Measurements from ENCODE around the gene GPC6. TPM values are rescaled to one million over a fixed set of nuclear protein-coding genes. Genes with fewer than 3 reads are reported as not detected.

The GPC6 gene
- total and polyA plus RNA-seq, 9 of the 15 experiments (the other 6 are each of a cell fraction or from before 2014, with no cell fraction given): under 0.01 to 0.20 (median 0.01) TPM; not detected in 4

- Histone ChIP-seq H3K4me3 (no peak overlapping the region), H4K20me1 (replicated peaks; ENCODE audit: control insufficient read depth, insufficient read depth, low read length) (no peaks in the 10 kb centered on the region), H3K27ac (ENCODE audit: extremely low read depth, low read depth, low read length) (no peak overlapping the region), H2AFZ (ENCODE audit: low read depth, low read length) (no peak overlapping the region), H3K4me2 (ENCODE audit: insufficient read depth, low read length) (no peak overlapping the region), H3K4me1 (replicated peaks in 1 of 2; ENCODE audit: control insufficient read depth in 2 of 2, insufficient read depth in 2 of 2, low read length in 2 of 2) (no peaks in the 10 kb centered on the region), H3K36me3 (ENCODE audit: control insufficient read depth, insufficient read depth, low read length) (no peaks in the 10 kb centered on the region), H3K9me3 (replicated peaks; ENCODE audit: control insufficient read depth, insufficient read depth, low read depth, low read length) (no peaks in the 10 kb centered on the region), H3K9me1 (ENCODE audit: control insufficient read depth, insufficient read depth, low read length) (no peaks in the 10 kb centered on the region), H3K9ac (ENCODE audit: insufficient read depth in 1 of 2, low read depth in 2 of 2, low read length in 2 of 2) (no peak overlapping the region), H3K27me3 (ENCODE audit: control insufficient read depth in 2 of 2, insufficient read depth in 2 of 2, low read length in 2 of 2) (no peaks in the 10 kb centered on the region), H3K79me2 (ENCODE audit: control insufficient read depth, insufficient read depth, low read length) (no peaks in the 10 kb centered on the region)
- ATAC-seq (no peak), DNase-seq (ENCODE audit: extremely low read depth in 1 of 4, low spot score in 3 of 4) (no peak), FAIRE-seq (no peak)
- ChIA-PET CTCF (ENCODE audit: low intra/inter-chr PET ratio) (no interaction called here), POLR2A (no interaction called here)
- TF ChIP-seq PTTG1 (tag; IDR thresholded peaks at IDR 0.05; ENCODE audit: low read depth) (no peak), IFI16 (CRISPR knock-in tag; IDR thresholded peaks at IDR 0.05) (no peak), ZZZ3 (IDR thresholded peaks at IDR 0.05) (no peak), TFE3 (CRISPR knock-in tag; IDR thresholded peaks at IDR 0.05) (no peak), NFIC (IDR thresholded peaks at IDR 0.05) (no peak), PHF20 (IDR thresholded peaks at IDR 0.05; ENCODE audit: partially characterized antibody) (no peak), SMC3 (conservative IDR thresholded peaks at IDR 0.05; ENCODE audit: insufficient read depth, low read depth, low read length) (no peak), TBP (optimal IDR thresholded peaks at IDR 0.05; ENCODE audit: low read depth, low read length) (no peak), ZNF766 (CRISPR knock-in tag; conservative IDR thresholded peaks at IDR 0.05) (no peak), ESRRB (CRISPR knock-in tag; IDR thresholded peaks at IDR 0.05; ENCODE audit: borderline replicate concordance) (no peak), SRSF7 (optimal IDR thresholded peaks at IDR 0.05; ENCODE audit: low read depth, low read length) (no peak)
- TF ChIP-seq, protein P1, sequence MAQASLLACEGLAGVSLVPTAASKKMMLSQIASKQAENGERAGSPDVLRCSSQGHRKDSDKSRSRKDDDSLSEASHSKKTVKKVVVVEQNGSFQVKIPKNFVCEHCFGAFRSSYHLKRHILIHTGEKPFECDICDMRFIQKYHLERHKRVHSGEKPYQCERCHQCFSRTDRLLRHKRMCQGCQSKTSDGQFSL (CRISPR knock-in tag; IDR thresholded peaks at IDR 0.05): no peak
- TF ChIP-seq, protein P1 (tag; IDR thresholded peaks at IDR 0.05): no peak
- TF ChIP-seq, protein P2, sequence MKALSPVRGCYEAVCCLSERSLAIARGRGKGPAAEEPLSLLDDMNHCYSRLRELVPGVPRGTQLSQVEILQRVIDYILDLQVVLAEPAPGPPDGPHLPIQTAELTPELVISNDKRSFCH (CRISPR knock-in tag; IDR thresholded peaks at IDR 0.05): no peak
- TF ChIP-seq, protein P2 (tag; IDR thresholded peaks at IDR 0.05): no peak
- TF ChIP-seq, protein P3, sequence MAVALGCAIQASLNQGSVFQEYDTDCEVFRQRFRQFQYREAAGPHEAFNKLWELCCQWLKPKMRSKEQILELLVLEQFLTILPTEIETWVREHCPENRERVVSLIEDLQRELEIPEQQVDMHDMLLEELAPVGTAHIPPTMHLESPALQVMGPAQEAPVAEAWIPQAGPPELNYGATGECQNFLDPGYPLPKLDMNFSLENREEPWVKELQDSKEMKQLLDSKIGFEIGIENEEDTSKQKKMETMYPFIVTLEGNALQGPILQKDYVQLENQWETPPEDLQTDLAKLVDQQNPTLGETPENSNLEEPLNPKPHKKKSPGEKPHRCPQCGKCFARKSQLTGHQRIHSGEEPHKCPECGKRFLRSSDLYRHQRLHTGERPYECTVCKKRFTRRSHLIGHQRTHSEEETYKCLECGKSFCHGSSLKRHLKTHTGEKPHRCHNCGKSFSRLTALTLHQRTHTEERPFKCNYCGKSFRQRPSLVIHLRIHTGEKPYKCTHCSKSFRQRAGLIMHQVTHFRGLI (CRISPR knock-in tag; IDR thresholded peaks at IDR 0.05): no peak
- in situ Hi-C loops (cut with MboI): no loop called here
- intact Hi-C loops (cut with micrococcal nuclease): no loop called here
- BruUV-seq (replicated peaks): no TSS peak
Measured at GRCh38 chr13:94399812-94400211, 1173.2 kb downstream of the GPC6 start.
